Measurements from ENCODE around the gene VMP1. TPM values are rescaled to one million over a fixed set of nuclear protein-coding genes. Genes with fewer than 3 reads are reported as not detected.

VMP1 gene
- total RNA-seq, 4 donors from 2014 or later, result 35.3 to 69.7 (median 61.1) TPM

DNA sequence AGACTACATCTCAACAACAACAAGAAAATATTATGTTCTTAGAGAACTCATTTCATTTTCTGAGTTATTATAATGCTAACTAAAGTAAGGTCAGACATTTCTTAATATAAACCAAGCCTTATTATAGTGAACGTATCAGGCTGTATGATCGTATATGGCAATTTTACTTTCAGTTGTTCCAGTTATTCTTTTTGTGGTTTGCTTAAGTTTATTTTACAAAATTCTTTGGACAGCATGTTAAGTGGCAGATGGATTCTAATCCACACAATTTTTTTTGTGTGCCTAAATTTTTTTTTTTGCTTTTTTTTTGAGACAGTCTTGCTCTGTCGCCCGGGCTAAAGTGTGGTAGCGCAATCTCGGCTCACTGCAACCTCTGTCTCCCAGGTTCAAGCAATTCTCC, 59.0 kb downstream of the VMP1 start:
- no peak overlapping the region for H3K4me3 ChIP-seq (ENCODE audit: low read depth, poor library complexity, severe bottlenecking)
- intact Hi-C loops (cut with DNase I; ENCODE audit: low total_unique reads), result no loop called here
- TF ChIP-seq, protein P1, sequence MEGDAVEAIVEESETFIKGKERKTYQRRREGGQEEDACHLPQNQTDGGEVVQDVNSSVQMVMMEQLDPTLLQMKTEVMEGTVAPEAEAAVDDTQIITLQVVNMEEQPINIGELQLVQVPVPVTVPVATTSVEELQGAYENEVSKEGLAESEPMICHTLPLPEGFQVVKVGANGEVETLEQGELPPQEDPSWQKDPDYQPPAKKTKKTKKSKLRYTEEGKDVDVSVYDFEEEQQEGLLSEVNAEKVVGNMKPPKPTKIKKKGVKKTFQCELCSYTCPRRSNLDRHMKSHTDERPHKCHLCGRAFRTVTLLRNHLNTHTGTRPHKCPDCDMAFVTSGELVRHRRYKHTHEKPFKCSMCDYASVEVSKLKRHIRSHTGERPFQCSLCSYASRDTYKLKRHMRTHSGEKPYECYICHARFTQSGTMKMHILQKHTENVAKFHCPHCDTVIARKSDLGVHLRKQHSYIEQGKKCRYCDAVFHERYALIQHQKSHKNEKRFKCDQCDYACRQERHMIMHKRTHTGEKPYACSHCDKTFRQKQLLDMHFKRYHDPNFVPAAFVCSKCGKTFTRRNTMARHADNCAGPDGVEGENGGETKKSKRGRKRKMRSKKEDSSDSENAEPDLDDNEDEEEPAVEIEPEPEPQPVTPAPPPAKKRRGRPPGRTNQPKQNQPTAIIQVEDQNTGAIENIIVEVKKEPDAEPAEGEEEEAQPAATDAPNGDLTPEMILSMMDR (IDR thresholded peaks at IDR 0.05), result no peak
- TF ChIP-seq POLR2A (IDR thresholded peaks at IDR 0.05), result no peak
- 97 to 99% methylated on average over 6 of the region's 6 CpGs for WGBS, 2 donors
- DNase-seq (ENCODE audit: low spot score in 2 of 2), result no peak

DNA sequence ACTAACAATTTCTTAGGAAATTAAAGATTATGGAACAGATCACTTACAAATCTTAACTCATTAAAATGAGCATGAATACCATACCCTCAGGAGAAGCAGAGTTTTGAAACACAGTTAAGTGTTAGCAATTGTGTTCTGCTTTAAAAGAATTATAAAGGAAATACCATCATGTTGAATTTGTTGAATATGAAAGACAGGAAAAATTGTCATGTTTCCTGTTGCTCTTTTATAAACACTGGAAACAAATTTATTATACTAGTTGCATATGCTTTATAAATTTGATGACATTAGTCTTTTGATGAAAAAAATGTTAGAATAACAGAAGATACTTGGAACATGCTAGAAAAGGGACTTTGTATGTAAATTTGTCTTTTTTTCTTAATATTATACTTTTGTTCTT, 59.7 kb downstream of the VMP1 start:
- no peak for DNase-seq (ENCODE audit: low spot score in 2 of 2)
- H3K4me3 ChIP-seq (ENCODE audit: low read depth, poor library complexity, severe bottlenecking), result no peak overlapping the region
- intact Hi-C loops (cut with DNase I; ENCODE audit: low total_unique reads), result no loop called here
- TF ChIP-seq, protein P1 (IDR thresholded peaks at IDR 0.05), result no peak
- TF ChIP-seq POLR2A (IDR thresholded peaks at IDR 0.05), result no peak

DNA sequence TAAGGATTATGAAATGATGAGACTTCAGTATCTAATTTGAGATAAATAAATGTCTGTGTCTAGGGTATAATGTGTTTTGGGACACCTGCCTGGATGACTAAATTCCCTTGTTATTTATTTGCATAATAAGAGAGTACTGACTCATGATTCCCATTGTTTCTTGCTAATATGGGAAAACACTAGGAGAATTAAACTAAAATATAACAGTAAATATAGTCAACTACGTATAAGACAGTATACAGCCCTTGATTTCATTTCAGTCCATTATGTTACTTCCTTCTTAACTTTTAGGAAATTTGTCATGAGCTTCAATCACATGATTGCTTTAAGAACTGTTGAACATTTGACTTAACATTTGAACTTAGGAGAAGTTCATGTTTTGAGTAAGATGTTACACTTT, 62.4 kb downstream of the VMP1 start:
- H3K4me3 ChIP-seq (ENCODE audit: low read depth, poor library complexity, severe bottlenecking), result no peak overlapping the region
- no peak for TF ChIP-seq POLR2A (IDR thresholded peaks at IDR 0.05)
- TF ChIP-seq, protein P1 (IDR thresholded peaks at IDR 0.05), result no peak
- intact Hi-C loops (cut with DNase I; ENCODE audit: low total_unique reads), result no loop called here
- 48 to 52% methylated on average over 1 of the region's 1 CpG for WGBS, 2 donors
- no peak for DNase-seq (ENCODE audit: low spot score in 2 of 2)

DNA sequence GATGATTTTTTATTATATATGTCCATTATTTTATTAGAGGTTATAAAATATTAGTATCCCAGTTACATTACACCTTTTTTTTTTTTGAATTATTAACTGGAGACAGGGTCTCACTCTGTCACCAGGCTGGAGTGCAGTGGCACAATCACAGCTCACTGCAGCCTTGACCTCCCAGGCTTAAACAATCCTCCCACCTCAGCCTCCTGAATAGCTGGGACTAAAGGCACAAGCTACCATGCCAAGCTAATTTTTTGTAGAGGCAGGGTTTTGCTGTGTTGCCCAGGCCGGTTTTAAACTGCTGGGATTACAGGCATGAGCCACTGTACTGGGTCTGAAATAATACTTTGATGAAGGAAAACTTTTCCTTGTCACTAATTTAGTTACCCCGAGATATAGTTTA, 63.6 kb downstream of the VMP1 start:
- TF ChIP-seq, protein P1 (IDR thresholded peaks at IDR 0.05), result no peak
- no peak for TF ChIP-seq POLR2A (IDR thresholded peaks at IDR 0.05)
- H3K4me3 ChIP-seq (ENCODE audit: low read depth, poor library complexity, severe bottlenecking), result no peak overlapping the region
- DNase-seq (ENCODE audit: low spot score in 2 of 2), result no peak
- WGBS, 2 donors, result 98% methylated on average over 2 of the region's 2 CpGs
- intact Hi-C loops (cut with DNase I; ENCODE audit: low total_unique reads), result no loop called here

DNA sequence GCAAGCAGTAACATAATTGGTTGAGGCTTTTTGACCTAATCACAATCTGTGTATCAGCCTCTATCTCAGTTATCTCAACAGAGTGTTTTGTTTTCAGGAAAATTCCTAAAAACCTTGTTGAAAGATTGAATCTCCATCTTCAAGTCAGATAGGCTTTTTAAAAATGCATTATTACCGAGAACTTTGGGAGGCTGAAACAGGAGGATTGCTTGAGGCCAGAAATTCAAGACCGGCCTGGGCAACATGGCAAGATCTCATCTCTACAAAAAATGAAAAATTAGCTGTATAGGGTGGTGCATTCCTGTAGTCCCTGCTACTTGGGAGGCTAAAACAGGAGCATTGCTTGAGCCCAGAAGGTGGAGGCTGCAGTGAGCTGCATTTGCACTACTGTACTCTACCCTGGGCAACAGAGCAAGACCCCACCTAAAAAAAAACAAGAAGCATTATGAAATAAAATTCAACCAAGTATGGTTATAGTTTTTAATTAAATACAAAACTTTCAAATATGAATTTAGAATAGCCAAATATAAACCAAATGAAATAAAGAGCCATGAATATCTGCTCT, 68.4 kb downstream of the VMP1 start:
- WGBS, 2 donors, result 100% methylated on average over 2 of the region's 2 CpGs
- intact Hi-C loops (cut with DNase I; ENCODE audit: low total_unique reads), result no loop called here
- no peak for DNase-seq (ENCODE audit: low spot score in 2 of 2)
- no peak for TF ChIP-seq POLR2A (IDR thresholded peaks at IDR 0.05)
- TF ChIP-seq, protein P1 (IDR thresholded peaks at IDR 0.05), result no peak
- no peak overlapping the region for H3K4me3 ChIP-seq (ENCODE audit: low read depth, poor library complexity, severe bottlenecking)

GRCh38 chr17:59776577-59776976, 69.1 kb downstream of the VMP1 start:
- intact Hi-C loops (cut with DNase I; ENCODE audit: low total_unique reads), result no loop called here
- no peak overlapping the region for H3K4me3 ChIP-seq (ENCODE audit: low read depth, poor library complexity, severe bottlenecking)

More at GRCh38 chr17:59776577-59776976, 69.1 kb downstream of the VMP1 start:
- DNase-seq (ENCODE audit: low spot score in 2 of 2), result no peak
- TF ChIP-seq, protein P1 (IDR thresholded peaks at IDR 0.05), result no peak
- TF ChIP-seq POLR2A (IDR thresholded peaks at IDR 0.05), result no peak
- 88% methylated on average over 1 of the region's 1 CpG for WGBS, 2 donors
